GM23338 (cell line): ENCODE results near the gene SNX2. TPM values are rescaled to one million over a fixed set of nuclear protein-coding genes. Genes with fewer than 3 reads are reported as not detected.
"Not testable (repeated sequence)": the region's sequence is repeated elsewhere in the genome, so short reads cannot be mapped to it uniquely, and the experiment has no call there.

Experiments used
- ATAC-seq: fragments of 200-7000 bp; cut with Tn5 transposase; 3 replicates; pipeline ENCODE4 v1.9.1; 2020
- DNase-seq: peaks from one replicate; pipeline ENCODE4 v3.0.0-alpha.2; 2015; ENCODE audit warnings: low spot score
- H2AFZ ChIP-seq: fragments of 200-600 bp; sonication (generic); 2 replicates; pipeline ENCODE4 v1.8.0; 2016; ENCODE audit warnings: antibody characterized with exemption, mild to moderate bottlenecking, moderate library complexity
- H3F3A ChIP-seq: fragments of 200-600 bp; sonication (generic); replicated peaks from 2 replicates; pipeline ENCODE4 v1.8.0; 2017; ENCODE audit warnings: antibody characterized with exemption, mixed run types, low read depth
- H3K27ac ChIP-seq: fragments of 200-600 bp; sonication (generic); 2 replicates; pipeline ENCODE4 v1.6.1; 2016; ENCODE audit warnings: low read depth
- H3K27me3 ChIP-seq: fragments of 200-600 bp; sonication (generic); 2 replicates; pipeline ENCODE4 v1.8.0; 2016; ENCODE audit warnings: mild to moderate bottlenecking, mixed run types, moderate library complexity; ENCODE audit not compliant: insufficient read depth
- H3K36me3 ChIP-seq: fragments of 200-600 bp; sonication (generic); 2 replicates; pipeline ENCODE4 v1.8.0; 2016; ENCODE audit warnings: mild to moderate bottlenecking; ENCODE audit not compliant: insufficient read depth
- H3K4me1 ChIP-seq: fragments of 200-600 bp; sonication (generic); 2 replicates; pipeline ENCODE4 v1.8.0; 2016; ENCODE audit warnings: mild to moderate bottlenecking, moderate library complexity; ENCODE audit not compliant: insufficient read depth
- H3K4me2 ChIP-seq: fragments of 200-600 bp; sonication (generic); 2 replicates; pipeline ENCODE4 v1.7.1; 2017; ENCODE audit warnings: mixed run types
- H3K4me3 ChIP-seq: fragments of 200-600 bp; sonication (generic); 2 replicates; pipeline ENCODE4 v1.6.1; 2016; ENCODE audit warnings: mixed run types
- H3K79me2 ChIP-seq: fragments of 200-600 bp; sonication (generic); replicated peaks from 2 replicates; pipeline ENCODE4 v1.8.0; 2017; ENCODE audit warnings: mild to moderate bottlenecking; ENCODE audit not compliant: insufficient read depth
- H3K9me2 ChIP-seq: fragments of 200-600 bp; sonication (generic); 2 replicates; pipeline ENCODE4 v1.8.0; 2017; ENCODE audit not compliant: insufficient read depth
- H4K20me1 ChIP-seq: fragments of 200-600 bp; sonication (generic); replicated peaks from 2 replicates; pipeline ENCODE4 v1.8.0; 2017; ENCODE audit warnings: mild to moderate bottlenecking; ENCODE audit not compliant: insufficient read depth
- H3K27ac Mint-ChIP-seq: 2 replicates; pipeline ENCODE4 v1.8.0; 2020; ENCODE audit warnings: inconsistent platforms, mild to moderate bottlenecking, moderate library complexity, mixed read lengths
- H3K27me3 Mint-ChIP-seq: 3 replicates; pipeline ENCODE4 v1.8.0; 2022; ENCODE audit warnings: low read depth, mild to moderate bottlenecking, moderate library complexity, mixed read lengths, inconsistent platforms; ENCODE audit not compliant: insufficient read depth, poor library complexity
- H3K36me3 Mint-ChIP-seq: 3 replicates; pipeline ENCODE4 v1.8.0; 2021; ENCODE audit warnings: low read depth, mild to moderate bottlenecking, inconsistent platforms, moderate library complexity, mixed read lengths
- H3K4me1 Mint-ChIP-seq: 3 replicates; pipeline ENCODE4 v1.8.0; 2020; ENCODE audit warnings: mild to moderate bottlenecking, inconsistent platforms, mixed read lengths
- H3K4me3 Mint-ChIP-seq: 3 replicates; pipeline ENCODE4 v1.8.0; 2021; ENCODE audit warnings: moderate library complexity, mild to moderate bottlenecking, inconsistent platforms, mixed read lengths
- H3K9me3 Mint-ChIP-seq: 3 replicates; pipeline ENCODE4 v1.8.0; 2020; ENCODE audit warnings: moderate library complexity, mild to moderate bottlenecking, inconsistent platforms, mixed read lengths
- CREB1 ChIP-seq: fragments of 250-450 bp; sonication (Bioruptor Pico); IDR thresholded peaks from 2 replicates; pipeline ENCODE4 v1.5.0; 2020; ENCODE audit warnings: low read depth, mild to moderate bottlenecking, moderate library complexity
- EZH2 ChIP-seq: fragments of 200-600 bp; sonication (generic); IDR thresholded peaks from one replicate; pipeline ENCODE4 v1.8.0; 2017; ENCODE audit warnings: antibody characterized with exemption, mild to moderate bottlenecking, low read depth; ENCODE audit not compliant: unreplicated experiment
- EZH2phosphoT487 ChIP-seq: fragments of 200-600 bp; sonication (generic); IDR thresholded peaks from one replicate; pipeline ENCODE4 v1.8.1; 2018; ENCODE audit warnings: antibody characterized with exemption; ENCODE audit not compliant: unreplicated experiment
- JUNB ChIP-seq: IDR thresholded peaks from one replicate; pipeline ENCODE4 v1.6.1; 2016; ENCODE audit warnings: antibody characterized with exemption; ENCODE audit not compliant: unreplicated experiment
- NANOG ChIP-seq: IDR thresholded peaks from 2 replicates; pipeline ENCODE4 v1.6.1; 2016; ENCODE audit warnings: antibody characterized with exemption, borderline replicate concordance
- STAT1 ChIP-seq: IDR thresholded peaks from one replicate; pipeline ENCODE4 v1.6.1; 2016; ENCODE audit warnings: antibody characterized with exemption; ENCODE audit not compliant: unreplicated experiment
- ZNF114 ChIP-seq: fragments of 250-450 bp; sonication (Bioruptor Pico); IDR thresholded peaks from 2 replicates; pipeline ENCODE4 v1.5.0; 2020; ENCODE audit warnings: mild to moderate bottlenecking, moderate library complexity
- ZNF331 ChIP-seq: fragments of 250-450 bp; sonication (Bioruptor Pico); IDR thresholded peaks from 2 replicates; pipeline ENCODE4 v1.5.0; 2020; ENCODE audit warnings: low read depth, mild to moderate bottlenecking, moderate library complexity
- polyA plus RNA-seq: library from polyadenylated mRNA; unstranded; fragments of >200 nt; fragmentation: Nextera tagmentation; extraction: Ambion mirVana; gene quantifications from 2 replicates; pipeline ENCODE4 v1.2.1, GENCODE V29; 2016
- total RNA-seq: library from RNA; depleted of rRNA; stranded (reverse); fragments of >200 nt; shearing (Covaris generic); gene quantifications from 2 replicates; pipeline ENCODE4 v1.2.3, GENCODE V29; 2014
- TF ChIP-seq, protein P1 (sequence below): IDR thresholded peaks from 2 replicates; pipeline ENCODE4 v1.6.1; 2016; ENCODE audit warnings: antibody characterized with exemption
- TF ChIP-seq, protein P2 (sequence below), 2 experiments: fragments of 200-600 bp in 1 of 2; sonication (generic) in 1 of 2; conservative IDR thresholded peaks; 2 replicates each; pipeline versions ENCODE4 v1.5.1 to v1.6.1; 2016 to 2017; ENCODE audit warnings: antibody characterized with exemption in 2 of 2, low read depth in 2 of 2, mild to moderate bottlenecking in 2 of 2, moderate library complexity in 1 of 2

The SNX2 gene
- total and polyA plus RNA-seq, 2 experiments from 2014 or later, result 50.8 to 67.8 TPM

- H3K27ac ChIP-seq, result no peak overlapping the region
- no peak overlapping the region for H3K4me3 ChIP-seq
- H3F3A ChIP-seq, result no peaks in the 10 kb centered on the region
- no peaks in the 10 kb centered on the region for H3K36me3 ChIP-seq
- no peaks in the 10 kb centered on the region for H3K27me3 Mint-ChIP-seq
- H3K4me1 Mint-ChIP-seq, result peaks cover 6% of the 10 kb centered on the region; the same call in 2 of the 3 replicates
- no peaks in the 10 kb centered on the region for H3K9me3 Mint-ChIP-seq
- no peak overlapping the region for H3K4me2 ChIP-seq
- no peaks in the 10 kb centered on the region for H3K9me2 ChIP-seq
- H3K4me3 Mint-ChIP-seq, result no peak overlapping the region
- no peak for TF ChIP-seq CREB1 (CRISPR knock-in tag)
- TF ChIP-seq, protein P1, sequence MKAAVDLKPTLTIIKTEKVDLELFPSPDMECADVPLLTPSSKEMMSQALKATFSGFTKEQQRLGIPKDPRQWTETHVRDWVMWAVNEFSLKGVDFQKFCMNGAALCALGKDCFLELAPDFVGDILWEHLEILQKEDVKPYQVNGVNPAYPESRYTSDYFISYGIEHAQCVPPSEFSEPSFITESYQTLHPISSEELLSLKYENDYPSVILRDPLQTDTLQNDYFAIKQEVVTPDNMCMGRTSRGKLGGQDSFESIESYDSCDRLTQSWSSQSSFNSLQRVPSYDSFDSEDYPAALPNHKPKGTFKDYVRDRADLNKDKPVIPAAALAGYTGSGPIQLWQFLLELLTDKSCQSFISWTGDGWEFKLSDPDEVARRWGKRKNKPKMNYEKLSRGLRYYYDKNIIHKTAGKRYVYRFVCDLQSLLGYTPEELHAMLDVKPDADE, result no peak
- TF ChIP-seq JUNB, result no peak
- H2AFZ ChIP-seq, result no peak overlapping the region
- H3K27ac Mint-ChIP-seq, result no peak overlapping the region
- H3K79me2 ChIP-seq, result no peaks in the 10 kb centered on the region
- no peak for DNase-seq
- no peaks in the 10 kb centered on the region for H4K20me1 ChIP-seq
- no peaks in the 10 kb centered on the region for H3K27me3 ChIP-seq
- H3K4me1 ChIP-seq, result no peaks in the 10 kb centered on the region
- H3K36me3 Mint-ChIP-seq, result no peaks in the 10 kb centered on the region
- no peak for ATAC-seq
These were observed 13.8 kb upstream of the SNX2 start for GRCh38 chr5:122761115-122761514.

DNA sequence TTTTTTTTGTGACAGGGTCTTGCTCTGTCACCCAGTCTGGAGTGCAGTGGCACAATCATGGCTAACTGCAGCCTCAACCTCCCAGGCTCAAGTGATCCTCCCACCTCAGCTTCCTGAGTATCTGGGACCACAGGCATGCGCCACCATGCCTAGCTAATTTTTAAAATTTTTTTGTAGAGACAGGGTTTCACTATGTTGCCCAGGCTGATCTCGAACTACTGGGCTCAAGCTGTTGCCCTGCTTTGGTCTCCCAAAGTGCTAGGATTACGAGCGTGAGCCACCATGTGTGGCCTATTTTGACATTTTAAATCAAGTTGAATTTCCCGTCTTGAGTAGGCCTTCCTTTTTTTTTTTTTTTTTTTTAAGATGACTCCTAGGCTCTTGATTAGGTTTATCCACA is 13.0 kb upstream of the SNX2 start:
- H3K27ac Mint-ChIP-seq, result peak overlapping the region; percentile 68

GRCh38 chr5:122766130-122766529 is 8.8 kb upstream of the SNX2 start:
- Mint-ChIP-seq H3K4me1 (peaks cover 6% of the 10 kb centered on the region; the same call in 2 of the 3 replicates), H3K4me3 (no peak overlapping the region), H3K27me3 (peaks cover 3% of the 10 kb centered on the region), H3K27ac (no peak overlapping the region), H3K36me3 (no peaks in the 10 kb centered on the region), H3K9me3 (no peaks in the 10 kb centered on the region)
- no peak overlapping the region for H3K4me2 ChIP-seq
- H3K79me2 ChIP-seq, result no peaks in the 10 kb centered on the region
- H3K27ac ChIP-seq, result no peak overlapping the region
- H3K4me3 ChIP-seq, result no peak overlapping the region
- H3K27me3 ChIP-seq, result no peaks in the 10 kb centered on the region
- DNase-seq (no peak), ATAC-seq (no peak)
- H3K4me1 ChIP-seq, result no peaks in the 10 kb centered on the region
- no peaks in the 10 kb centered on the region for H3K9me2 ChIP-seq
- H3F3A ChIP-seq, result no peaks in the 10 kb centered on the region
- H4K20me1 ChIP-seq, result no peaks in the 10 kb centered on the region
- H2AFZ ChIP-seq, result peak overlapping the region; percentile 85
- H3K36me3 ChIP-seq, result no peaks in the 10 kb centered on the region
- no peak for TF ChIP-seq EZH2phosphoT487
- TF ChIP-seq, protein P2, sequence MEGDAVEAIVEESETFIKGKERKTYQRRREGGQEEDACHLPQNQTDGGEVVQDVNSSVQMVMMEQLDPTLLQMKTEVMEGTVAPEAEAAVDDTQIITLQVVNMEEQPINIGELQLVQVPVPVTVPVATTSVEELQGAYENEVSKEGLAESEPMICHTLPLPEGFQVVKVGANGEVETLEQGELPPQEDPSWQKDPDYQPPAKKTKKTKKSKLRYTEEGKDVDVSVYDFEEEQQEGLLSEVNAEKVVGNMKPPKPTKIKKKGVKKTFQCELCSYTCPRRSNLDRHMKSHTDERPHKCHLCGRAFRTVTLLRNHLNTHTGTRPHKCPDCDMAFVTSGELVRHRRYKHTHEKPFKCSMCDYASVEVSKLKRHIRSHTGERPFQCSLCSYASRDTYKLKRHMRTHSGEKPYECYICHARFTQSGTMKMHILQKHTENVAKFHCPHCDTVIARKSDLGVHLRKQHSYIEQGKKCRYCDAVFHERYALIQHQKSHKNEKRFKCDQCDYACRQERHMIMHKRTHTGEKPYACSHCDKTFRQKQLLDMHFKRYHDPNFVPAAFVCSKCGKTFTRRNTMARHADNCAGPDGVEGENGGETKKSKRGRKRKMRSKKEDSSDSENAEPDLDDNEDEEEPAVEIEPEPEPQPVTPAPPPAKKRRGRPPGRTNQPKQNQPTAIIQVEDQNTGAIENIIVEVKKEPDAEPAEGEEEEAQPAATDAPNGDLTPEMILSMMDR (conservative IDR thresholded peaks at IDR 0.05; ENCODE audit: low read depth in 2 of 2), result no peak
- no peak for TF ChIP-seq EZH2
- no peak for TF ChIP-seq STAT1
- no peak for TF ChIP-seq ZNF331
- no peak for TF ChIP-seq JUNB
- no peak for TF ChIP-seq ZNF114
- no peak for TF ChIP-seq NANOG

More for the DNA sequence above, 13.0 kb upstream of the SNX2 start:
- H4K20me1 ChIP-seq, H3K36me3 Mint-ChIP-seq, H3K79me2 ChIP-seq, H3K9me2 ChIP-seq, H3K27me3 ChIP-seq, H3K4me3 Mint-ChIP-seq, H3K9me3 Mint-ChIP-seq, H3K4me1 ChIP-seq, H3K27ac ChIP-seq, H3F3A ChIP-seq, H3K27me3 Mint-ChIP-seq, DNase-seq, H3K4me3 ChIP-seq, ATAC-seq, H3K4me1 Mint-ChIP-seq, H3K36me3 ChIP-seq: not testable (repeated sequence)
- Histone ChIP-seq H2AFZ (peak overlapping the region; percentile 49; the same call in 1 of the 2 replicates), H3K4me2 (peak overlapping the region; percentile 4; the same call in 1 of the 2 replicates)
